Endometrial microvascular endothelial cells (primary cell): ENCODE measurements around the gene CUL2. TPM values are rescaled to one million over a fixed set of nuclear protein-coding genes. Genes with fewer than 3 reads are reported as not detected.

Experiments
- in situ Hi-C: cut with HindIII; loops from 2 replicates; pipeline ENCODE4 v1.10.0; 2017; ENCODE audit warnings: low sequenced_read_pairs, low pct_unique_long_range_greater_than_20kb; ENCODE audit errors: inconsistent ontology term
- total RNA-seq: library from RNA; depleted of rRNA; stranded (reverse); fragments of >200 nt; gene quantifications from one replicate; pipeline ENCODE4 v1.2.3, GENCODE V29; 2015; ENCODE audit errors: inconsistent ontology term

CUL2 gene
- total RNA-seq, 1 donor from 2014 or later, result 37.5 TPM

GRCh38 chr10:34966040-34966439 is 124.1 kb downstream of the CUL2 start:
- in situ Hi-C loops, result no loop called here

- in situ Hi-C loops, result no loop called here
Measured at GRCh38 chr10:34964166-34964800, 125.9 kb downstream of the CUL2 start.

GRCh38 chr10:34962866-34963265 is 127.3 kb downstream of the CUL2 start:
- in situ Hi-C loops, result no loop called here

- in situ Hi-C loops, result no loop called here
Measured at GRCh38 chr10:34960983-34961382, 129.2 kb downstream of the CUL2 start.

- in situ Hi-C loops, result no loop called here
Measured at GRCh38 chr10:34959786-34960185, 130.4 kb downstream of the CUL2 start.

GRCh38 chr10:34959321-34959720 is 130.8 kb downstream of the CUL2 start:
- in situ Hi-C loops, result no loop called here

Other genes with a start within 250 kb of the CUL2 start
- gene CREM, start 36.5 kb upstream of the CUL2 start, total RNA-seq, result 82.3 TPM
- gene CCNY, start 246.2 kb upstream of the CUL2 start, total RNA-seq, result 54.7 TPM